Progenitor cell of endocrine pancreas (in vitro differentiated cells): Measurements from ENCODE around the gene ARHGEF11. TPM values are rescaled to one million over a fixed set of nuclear protein-coding genes. Genes with fewer than 3 reads are reported as not detected.

ENCODE experiments used
- DNase-seq: peaks from one replicate; pipeline ENCODE4 v3.0.0; 2021; ENCODE audit warnings: low spot score; ENCODE audit not compliant: unreplicated experiment
- H3K27ac Mint-ChIP-seq: 2 replicates; pipeline ENCODE4 v1.8.0; 2021; ENCODE audit warnings: mild to moderate bottlenecking, moderate library complexity, mixed read lengths
- H3K27me3 Mint-ChIP-seq: 2 replicates; pipeline ENCODE4 v1.8.0; 2021; ENCODE audit warnings: mixed read lengths
- H3K36me3 Mint-ChIP-seq: 2 replicates; pipeline ENCODE4 v1.8.0; 2022; ENCODE audit warnings: mixed read lengths; ENCODE audit not compliant: insufficient read depth
- H3K4me1 Mint-ChIP-seq: 2 replicates; pipeline ENCODE4 v1.8.0; 2021; ENCODE audit warnings: low read depth, mixed read lengths
- H3K4me3 Mint-ChIP-seq: 2 replicates; pipeline ENCODE4 v1.8.0; 2021; ENCODE audit warnings: low read depth, mild to moderate bottlenecking, moderate library complexity, mixed read lengths
- H3K9me3 Mint-ChIP-seq: 2 replicates; pipeline ENCODE4 v1.8.0; 2021; ENCODE audit warnings: low read depth, mixed read lengths
- CTCF ChIP-seq: fragments of 200-600 bp; sonication (generic); IDR thresholded peaks from one replicate; pipeline ENCODE4 v1.5.0; 2021; ENCODE audit warnings: antibody characterized with exemption, mild to moderate bottlenecking; ENCODE audit not compliant: unreplicated experiment
- total RNA-seq: library from RNA; stranded (reverse); gene quantifications from 2 replicates; pipeline ENCODE4 v1.2.1, GENCODE V29; 2021

ARHGEF11 gene
- total RNA-seq, 1 donor from 2014 or later = 56.7 TPM

DNA sequence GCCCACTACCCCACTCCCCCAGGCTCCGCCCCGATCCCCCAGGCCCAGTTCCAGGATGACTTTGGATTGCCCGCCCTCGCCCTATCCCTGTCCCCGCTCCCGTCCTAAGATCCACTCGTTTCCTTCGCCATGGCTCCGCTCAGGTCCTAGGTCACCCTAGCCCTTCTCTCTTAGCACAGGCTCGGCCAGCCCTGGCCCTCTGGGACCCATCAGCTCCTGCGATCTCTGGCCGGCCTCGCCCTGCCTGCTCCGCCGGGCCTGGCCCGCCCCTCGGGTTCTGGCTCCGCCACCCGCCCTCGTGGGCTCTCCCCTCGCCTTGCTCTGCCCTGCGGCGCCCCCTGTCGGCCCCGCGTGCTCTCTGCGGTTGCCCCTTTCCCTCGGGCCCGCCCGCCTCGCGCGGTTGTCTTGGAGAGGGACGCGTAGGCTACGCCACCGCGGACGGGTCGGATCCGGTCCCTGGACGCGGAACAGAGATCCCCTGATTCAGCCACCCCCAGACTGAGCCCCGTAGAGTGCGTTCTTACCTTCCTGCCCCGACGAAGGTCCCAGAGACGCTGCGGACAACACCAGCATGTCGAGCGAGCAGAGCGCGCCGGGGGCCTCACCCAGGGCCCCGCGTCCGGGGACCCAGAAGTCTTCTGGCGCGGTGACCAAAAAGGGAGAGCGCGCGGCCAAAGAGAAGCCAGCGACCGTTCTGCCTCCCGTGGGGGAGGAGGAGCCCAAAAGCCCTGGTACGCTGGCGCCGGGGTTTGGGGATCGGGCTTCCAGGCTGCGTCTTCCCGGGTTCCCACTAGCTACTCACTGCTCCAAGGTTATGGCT lies 125.1 kb downstream of the ARHGEF11 start, which contains the start of gene LRRC71:
TSS of gene LRRC71 (plus strand) at position 400 of the 820 bp plus-strand sequence. CDS start at position 572, 172 bp downstream.
- peaks cover 89% of the 10 kb centered on the region for H3K27me3 Mint-ChIP-seq
- TF ChIP-seq CTCF = peak; percentile 94
- H3K4me1 Mint-ChIP-seq = peaks cover 3% of the 10 kb centered on the region
- no peaks in the 10 kb centered on the region for H3K36me3 Mint-ChIP-seq
- H3K27ac Mint-ChIP-seq = no peak within 1 kb of the TSS
- peak within 1 kb of the TSS; percentile 32 for H3K4me3 Mint-ChIP-seq
- peaks cover 3% of the 10 kb centered on the region for H3K9me3 Mint-ChIP-seq
- peak; percentile 83 for DNase-seq

DNA sequence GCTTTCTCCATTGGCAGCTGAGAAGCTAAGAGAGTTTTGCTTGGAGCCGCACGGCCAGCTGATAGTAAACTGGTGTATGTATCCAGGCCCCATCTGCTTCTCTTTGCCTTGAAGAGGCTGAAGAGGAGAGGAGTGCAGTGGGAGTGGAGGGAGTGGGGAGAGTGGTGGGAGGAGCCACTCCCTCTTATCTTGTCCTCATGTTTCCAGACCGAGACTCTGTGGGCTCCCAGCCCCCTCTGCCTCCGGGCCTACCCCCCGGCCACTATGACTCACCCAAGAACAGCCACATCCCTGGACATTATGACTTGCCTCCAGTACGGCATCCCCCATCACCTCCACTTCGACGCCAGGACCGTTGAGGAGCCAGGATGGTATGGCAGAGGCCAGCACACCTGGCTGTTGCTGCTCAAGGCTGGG lies 131.1 kb downstream of the ARHGEF11 start:
- Mint-ChIP-seq H3K9me3 (peaks cover 3% of the 10 kb centered on the region), H3K4me1 (peaks cover 4% of the 10 kb centered on the region), H3K27me3 (peaks cover 71% of the 10 kb centered on the region), H3K4me3 (no peak overlapping the region), H3K36me3 (no peaks in the 10 kb centered on the region), H3K27ac (no peak overlapping the region)
- DNase-seq = no peak
- no peak for TF ChIP-seq CTCF

DNA sequence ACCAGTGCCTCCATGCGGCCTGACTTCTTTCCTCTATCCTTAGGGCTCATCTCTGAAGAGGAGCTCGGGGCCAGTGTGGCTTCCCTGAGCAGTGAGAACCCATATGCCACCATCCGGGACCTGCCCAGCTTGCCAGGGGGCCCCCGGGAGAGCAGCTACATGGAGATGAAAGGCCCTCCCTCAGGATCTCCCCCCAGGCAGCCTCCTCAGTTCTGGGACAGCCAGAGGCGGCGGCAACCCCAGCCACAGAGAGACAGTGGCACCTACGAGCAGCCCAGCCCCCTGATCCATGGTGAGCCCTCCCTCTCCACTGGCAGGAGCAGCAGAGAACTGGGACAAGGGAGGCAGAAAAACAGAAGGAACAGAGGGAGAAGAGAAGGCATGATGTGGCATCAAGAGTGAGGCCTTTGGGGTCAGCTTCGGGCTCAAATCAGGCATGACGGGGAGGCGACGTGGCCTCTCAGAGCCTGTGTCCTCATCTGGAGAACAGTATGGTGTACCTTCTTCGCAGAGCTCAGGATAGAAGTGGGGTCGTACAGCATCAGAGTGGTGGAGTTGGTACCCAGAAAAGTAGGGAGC lies 131.6 kb downstream of the ARHGEF11 start:
- DNase-seq = no peak
- H3K27me3 Mint-ChIP-seq = peaks cover 69% of the 10 kb centered on the region
- TF ChIP-seq CTCF = no peak
- H3K9me3 Mint-ChIP-seq = peaks cover 3% of the 10 kb centered on the region
- no peak overlapping the region for H3K4me3 Mint-ChIP-seq
- no peak overlapping the region for H3K27ac Mint-ChIP-seq
- no peaks in the 10 kb centered on the region for H3K36me3 Mint-ChIP-seq
- H3K4me1 Mint-ChIP-seq = peaks cover 4% of the 10 kb centered on the region

- peak; percentile 28 for TF ChIP-seq CTCF
- Mint-ChIP-seq H3K9me3 (no peaks in the 10 kb centered on the region), H3K4me3 (no peak overlapping the region), H3K36me3 (no peaks in the 10 kb centered on the region), H3K4me1 (peaks cover 4% of the 10 kb centered on the region), H3K27ac (no peak overlapping the region), H3K27me3 (peaks cover 65% of the 10 kb centered on the region)
- DNase-seq = no peak
Measured at GRCh38 chr1:156912861-156913808, 132.4 kb downstream of the ARHGEF11 start.

- Mint-ChIP-seq H3K36me3 (no peaks in the 10 kb centered on the region), H3K27me3 (peaks cover 63% of the 10 kb centered on the region), H3K4me1 (peaks cover 4% of the 10 kb centered on the region), H3K9me3 (no peaks in the 10 kb centered on the region), H3K27ac (no peak overlapping the region), H3K4me3 (no peak overlapping the region)
- no peak for DNase-seq
- no peak for TF ChIP-seq CTCF
Measured at GRCh38 chr1:156912310-156912709, 133.2 kb downstream of the ARHGEF11 start.
